Gastroesophageal sphincter (tissue), 3 donors: ENCODE measurements around the gene COL12A1.

Experiments used
- CTCF ChIP-seq, 4 experiments: fragments of 200-600 bp in 2 of 4; fragments of 450-650 bp in 2 of 4; sonication (generic) in 1 of 4; IDR thresholded peaks; one replicate each; pipeline ENCODE4 v1.5.1; 2017 to 2019; ENCODE audit warnings: antibody characterized with exemption in 4 of 4, mild to moderate bottlenecking in 2 of 4, moderate library complexity in 2 of 4
- EP300 ChIP-seq: sonication (generic); formaldehyde crosslinking; IDR thresholded peaks from one replicate; pipeline ENCODE4 v1.6.1; 2017; ENCODE audit warnings: antibody characterized with exemption, mild to moderate bottlenecking
- POLR2AphosphoS5 ChIP-seq: sonication (generic); formaldehyde crosslinking; IDR thresholded peaks from one replicate; pipeline ENCODE4 v1.6.1; 2017; ENCODE audit warnings: antibody characterized with exemption

DNA sequence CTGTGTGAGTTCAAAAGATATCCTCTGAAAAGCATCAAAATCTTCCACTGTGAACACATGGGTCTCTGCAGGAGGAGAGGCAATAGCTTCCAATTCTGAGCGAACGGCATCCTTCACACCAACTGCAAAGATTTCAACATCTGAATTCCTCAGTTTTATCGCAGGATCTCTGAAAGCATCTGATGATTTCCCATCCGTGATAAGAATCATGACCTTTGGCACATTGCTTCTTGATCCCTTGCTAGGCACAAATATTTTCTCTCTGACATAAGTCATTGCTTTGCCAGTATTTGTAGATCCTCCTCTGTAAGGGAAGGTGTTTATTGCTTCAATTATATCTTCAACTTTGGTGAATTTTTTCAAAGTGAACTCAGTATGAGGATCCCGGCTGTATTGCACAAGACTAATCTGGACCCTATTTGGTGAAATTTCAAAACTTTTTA, 22.7 kb downstream of the COL12A1 start:
- TF ChIP-seq EP300: no peak
- TF ChIP-seq POLR2AphosphoS5: no peak
- no peak for TF ChIP-seq CTCF (IDR thresholded peaks at IDR 0.05)
